Neuronal stem cell (in vitro differentiated cells): ENCODE data around the gene UBAP1.

Experiments used
- DNase-seq: peaks from one replicate; pipeline ENCODE4 v3.0.0-alpha.2; 2013; ENCODE audit warnings: low spot score
- H2AFZ ChIP-seq: one replicate; pipeline ENCODE4 v1.6.1; 2013; ENCODE audit warnings: mild to moderate bottlenecking, low read length, inconsistent platforms
- H2AK5ac ChIP-seq: 2 replicates; pipeline ENCODE4 v1.6.1; 2013; ENCODE audit warnings: low read depth, mild to moderate bottlenecking, inconsistent platforms, low read length, moderate library complexity, mixed read lengths
- H2BK120ac ChIP-seq: 2 replicates; pipeline ENCODE4 v1.6.1; 2013; ENCODE audit warnings: low read depth, mild to moderate bottlenecking, inconsistent platforms, low read length, moderate library complexity, mixed read lengths
- H2BK12ac ChIP-seq: one replicate; pipeline ENCODE4 v1.6.1; 2013; ENCODE audit warnings: low read length, inconsistent platforms
- H2BK15ac ChIP-seq: 2 replicates; pipeline ENCODE4 v1.6.1; 2013; ENCODE audit warnings: mild to moderate bottlenecking, low read length, inconsistent platforms, mixed read lengths
- H2BK5ac ChIP-seq: one replicate; pipeline ENCODE4 v1.6.1; 2013; ENCODE audit warnings: inconsistent platforms, mild to moderate bottlenecking, low read length, moderate library complexity
- H3K14ac ChIP-seq: one replicate; pipeline ENCODE4 v1.6.1; 2013; ENCODE audit warnings: low read length, inconsistent platforms
- H3K18ac ChIP-seq: 2 replicates; pipeline ENCODE4 v1.6.1; 2013; ENCODE audit warnings: low read length, inconsistent platforms
- H3K23ac ChIP-seq: 2 replicates; pipeline ENCODE4 v1.6.1; 2013; ENCODE audit warnings: low read depth, mild to moderate bottlenecking, mixed read lengths, low read length, inconsistent platforms; ENCODE audit not compliant: poor library complexity
- H3K27ac ChIP-seq: replicated peaks from 3 replicates; pipeline ENCODE4 v1.5.1; 2013; ENCODE audit warnings: low read length, inconsistent platforms
- H3K27me3 ChIP-seq, 3 experiments: 2 replicates each; pipeline ENCODE4 v1.6.1; 2013; ENCODE audit warnings: low read length in 3 of 3, mild to moderate bottlenecking in 2 of 3, inconsistent platforms in 1 of 3, low read depth in 1 of 3, mixed read lengths in 1 of 3, moderate library complexity in 1 of 3; ENCODE audit not compliant: control insufficient read depth in 3 of 3, insufficient read depth in 3 of 3
- H3K36me3 ChIP-seq, 2 donors: replicated peaks in 1 of 2; 2 replicates each; pipeline ENCODE4 v1.6.1; 2013; ENCODE audit warnings: low read length in 2 of 2; ENCODE audit not compliant: control insufficient read depth in 2 of 2, insufficient read depth in 2 of 2
- H3K4ac ChIP-seq: 2 replicates; pipeline ENCODE4 v1.6.1; 2013; ENCODE audit warnings: inconsistent platforms, mild to moderate bottlenecking, low read length, moderate library complexity
- H3K4me1 ChIP-seq, 2 donors: 1 replicate in 1 of 2; 2 replicates in 1 of 2; pipeline ENCODE4 v1.6.1; 2013; ENCODE audit warnings: low read length in 2 of 2, low read depth in 1 of 2; ENCODE audit not compliant: control insufficient read depth in 2 of 2, insufficient read depth in 1 of 2
- H3K4me2 ChIP-seq: one replicate; pipeline ENCODE4 v1.6.1; 2013; ENCODE audit warnings: mild to moderate bottlenecking, low read length, inconsistent platforms; ENCODE audit not compliant: insufficient read depth, poor library complexity, severe bottlenecking
- H3K4me3 ChIP-seq, 2 donors: 2 replicates each; pipeline ENCODE4 v1.5.1; 2013; ENCODE audit warnings: low read length in 2 of 2, mild to moderate bottlenecking in 2 of 2, inconsistent platforms in 1 of 2, moderate library complexity in 1 of 2
- H3K79me1 ChIP-seq: one replicate; pipeline ENCODE4 v1.6.1; 2013; ENCODE audit warnings: low read depth, mild to moderate bottlenecking, inconsistent platforms, low read length, moderate library complexity
- H3K9ac ChIP-seq: one replicate; pipeline ENCODE4 v1.6.1; 2013; ENCODE audit warnings: mild to moderate bottlenecking, low read depth, low read length, inconsistent platforms; ENCODE audit not compliant: poor library complexity
- H3K9me3 ChIP-seq, 2 donors: replicated peaks in 1 of 2; 2 replicates each; pipeline versions ENCODE3 to v1.6.1; 2013; ENCODE audit warnings: low read length in 2 of 2, mild to moderate bottlenecking in 2 of 2, inconsistent platforms in 1 of 2, low read depth in 1 of 2, mixed read lengths in 1 of 2, moderate library complexity in 1 of 2; ENCODE audit not compliant: control insufficient read depth in 2 of 2, insufficient read depth in 1 of 2
- H4K8ac ChIP-seq: one replicate; pipeline ENCODE4 v1.6.1; 2013; ENCODE audit warnings: low read depth, mild to moderate bottlenecking, inconsistent platforms, low read length, moderate library complexity
- H4K91ac ChIP-seq: one replicate; pipeline ENCODE4 v1.6.1; 2013; ENCODE audit warnings: low read length, low read depth, mild to moderate bottlenecking, inconsistent platforms; ENCODE audit not compliant: poor library complexity
- WGBS, 2 donors: extraction: QIAGEN DNeasy Blood & Tissue Kit; methylation state at CpG; one replicate each; pipeline ENCODE4 v1.1.7; 2013; ENCODE audit warnings: missing lambda C conversion rate in 2 of 2, mixed read lengths in 1 of 2; ENCODE audit not compliant: insufficient read length in 2 of 2, insufficient replicate concordance in 1 of 2; ENCODE audit errors: extremely low coverage in 2 of 2; 5-methylcytosine and 5-hydroxymethylcytosine counted together

UBAP1 gene

DNA sequence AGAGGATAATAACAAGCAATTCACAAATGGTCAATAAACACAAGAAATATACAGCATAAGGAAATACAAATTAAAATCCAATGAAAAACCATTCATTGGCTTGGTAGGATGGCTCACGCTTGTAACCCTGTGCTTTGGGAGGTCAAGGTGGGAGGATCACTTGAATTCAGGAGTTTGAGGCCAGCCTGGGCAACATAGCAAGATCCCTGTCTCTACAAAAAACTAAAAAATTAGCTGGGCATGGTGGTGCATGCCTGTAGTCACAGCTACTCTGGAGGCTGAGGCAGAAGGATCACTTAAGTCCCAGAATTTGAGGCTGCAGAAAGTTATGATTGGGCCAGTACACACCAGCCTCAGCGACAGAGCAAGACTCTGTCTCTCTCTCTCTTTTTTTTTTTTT lies 20.9 kb upstream of the UBAP1 start:
- Histone ChIP-seq H2AFZ (no peak overlapping the region), H3K4ac (no peak overlapping the region), H4K91ac (no peak overlapping the region), H3K18ac (no peak overlapping the region), H3K23ac (no peak overlapping the region), H3K79me1 (no peaks in the 10 kb centered on the region), H3K4me3 (no peak overlapping the region), H3K27me3 (no peaks in the 10 kb centered on the region), H4K8ac (no peak overlapping the region), H2BK120ac (no peak overlapping the region), H2AK5ac (no peak overlapping the region), H3K27ac (no peak overlapping the region), H3K14ac (no peak overlapping the region), H2BK15ac (no peak overlapping the region), H2BK12ac (no peak overlapping the region), H2BK5ac (no peak overlapping the region), H3K9me3 (no peaks in the 10 kb centered on the region), H3K36me3 (no peaks in the 10 kb centered on the region), H3K9ac (no peak overlapping the region), H3K4me1 (peaks cover 0 to 2% of the 10 kb centered on the region in 2 donors), H3K4me2 (no peak overlapping the region)
- no CpG with 5 or more reads among the region's 2 CpGs for WGBS, 2 donors
- no peak for DNase-seq

DNA sequence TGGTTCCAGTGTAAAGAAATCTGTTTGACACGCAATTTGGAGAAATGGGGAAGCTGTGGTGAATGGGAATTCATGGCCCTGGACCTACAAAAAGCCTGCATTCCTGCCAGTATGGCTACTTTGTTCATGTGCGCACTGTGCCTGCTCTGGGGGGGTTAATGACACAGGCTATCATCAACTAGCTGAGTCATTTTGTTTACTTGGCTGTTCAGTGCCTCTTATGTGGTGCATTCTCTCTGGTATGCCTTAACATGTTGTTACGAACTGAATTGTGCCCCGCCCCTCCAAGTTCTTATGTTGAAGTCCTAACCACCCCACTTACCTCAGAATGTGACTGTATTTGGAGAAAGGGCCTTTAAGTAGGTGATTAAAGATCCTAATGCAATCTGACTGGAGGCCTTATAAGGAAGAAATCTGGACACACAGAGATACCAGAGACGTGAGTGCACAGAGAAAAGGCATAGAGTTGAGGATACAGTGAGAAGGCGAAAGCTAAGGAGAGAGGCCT lies 20.4 kb upstream of the UBAP1 start:
- no peak overlapping the region for H3K4me2 ChIP-seq
- H3K27ac ChIP-seq = no peak overlapping the region
- no CpG with 5 or more reads among the region's 6 CpGs for WGBS, 2 donors

DNA sequence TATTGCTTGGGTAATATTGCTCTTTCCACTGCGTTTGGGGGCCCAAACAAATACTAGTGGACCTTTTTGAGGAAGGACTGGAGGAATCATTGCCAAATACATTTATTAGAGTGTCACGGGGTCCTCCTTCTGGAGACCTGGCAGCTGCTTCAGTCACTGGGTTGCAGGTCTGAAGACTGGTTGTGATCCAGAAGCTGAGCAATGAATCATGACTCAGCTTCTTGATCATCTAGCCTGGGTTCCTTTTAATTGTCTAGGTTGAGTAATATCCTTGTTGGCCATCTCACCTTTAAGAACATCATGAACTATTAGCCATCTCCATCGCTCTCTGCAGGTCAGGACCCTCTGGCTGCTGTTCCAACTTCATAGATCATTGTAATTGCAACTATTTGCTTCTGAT lies 15.4 kb upstream of the UBAP1 start:
- Histone ChIP-seq H3K4me3 (no peak overlapping the region), H3K27ac (no peak overlapping the region), H3K4me2 (no peak overlapping the region), H2BK5ac (no peak overlapping the region), H4K8ac (no peak overlapping the region), H3K23ac (no peak overlapping the region), H3K4me1 (peaks cover 0 to 2% of the 10 kb centered on the region in 2 donors), H3K18ac (no peak overlapping the region), H3K9me3 (no peaks in the 10 kb centered on the region), H3K14ac (no peak overlapping the region), H2BK120ac (no peak overlapping the region), H3K9ac (no peak overlapping the region), H3K36me3 (no peaks in the 10 kb centered on the region), H3K79me1 (no peaks in the 10 kb centered on the region), H3K27me3 (no peaks in the 10 kb centered on the region), H4K91ac (no peak overlapping the region), H2AFZ (no peak overlapping the region), H2BK15ac (no peak overlapping the region), H2AK5ac (no peak overlapping the region), H2BK12ac (no peak overlapping the region), H3K4ac (no peak overlapping the region)
- DNase-seq = no peak
- WGBS, 2 donors = no CpG with 5 or more reads among the region's 3 CpGs

More for the DNA sequence above, 20.4 kb upstream of the UBAP1 start:
- Histone ChIP-seq H4K8ac (no peak overlapping the region), H3K14ac (no peak overlapping the region), H2BK120ac (no peak overlapping the region), H4K91ac (no peak overlapping the region), H3K36me3 (no peaks in the 10 kb centered on the region), H2BK15ac (no peak overlapping the region), H3K27me3 (no peaks in the 10 kb centered on the region), H3K4ac (no peak overlapping the region), H3K23ac (no peak overlapping the region), H3K18ac (no peak overlapping the region), H3K9me3 (no peaks in the 10 kb centered on the region), H3K79me1 (no peaks in the 10 kb centered on the region), H2AFZ (peak overlapping the region; percentile 41), H3K4me1 (peaks cover 0 to 2% of the 10 kb centered on the region in 2 donors), H2BK12ac (no peak overlapping the region), H2BK5ac (no peak overlapping the region), H2AK5ac (no peak overlapping the region), H3K4me3 (no peak overlapping the region), H3K9ac (no peak overlapping the region)
- peak; percentile 20 for DNase-seq

GRCh38 chr9:34169125-34169524 lies 9.7 kb upstream of the UBAP1 start:
- Histone ChIP-seq H3K9me3 (no peaks in the 10 kb centered on the region), H3K4me2 (no peak overlapping the region), H3K36me3 (no peaks in the 10 kb centered on the region), H4K8ac (no peak overlapping the region), H4K91ac (no peak overlapping the region), H3K4me1 (no peaks in the 10 kb centered on the region), H3K4me3 (no peak overlapping the region), H3K4ac (no peak overlapping the region), H3K27me3 (no peaks in the 10 kb centered on the region), H3K14ac (no peak overlapping the region), H2BK5ac (no peak overlapping the region), H3K27ac (no peak overlapping the region), H3K9ac (no peak overlapping the region), H3K18ac (no peak overlapping the region), H3K79me1 (no peaks in the 10 kb centered on the region), H3K23ac (no peak overlapping the region), H2AFZ (no peak overlapping the region), H2BK15ac (no peak overlapping the region), H2BK12ac (no peak overlapping the region), H2AK5ac (no peak overlapping the region), H2BK120ac (no peak overlapping the region)
- DNase-seq = no peak
- no CpG with 5 or more reads among the region's 6 CpGs for WGBS, 2 donors
